ENCODE measurements around the gene NCL. TPM values are rescaled to one million over a fixed set of nuclear protein-coding genes. Genes with fewer than 3 reads are reported as not detected.

The NCL gene
- total and polyA plus RNA-seq, 2 of the 13 experiments (the other 11 are each of a cell fraction or from before 2014, with no cell fraction given), result 105 to 779 TPM

DNA sequence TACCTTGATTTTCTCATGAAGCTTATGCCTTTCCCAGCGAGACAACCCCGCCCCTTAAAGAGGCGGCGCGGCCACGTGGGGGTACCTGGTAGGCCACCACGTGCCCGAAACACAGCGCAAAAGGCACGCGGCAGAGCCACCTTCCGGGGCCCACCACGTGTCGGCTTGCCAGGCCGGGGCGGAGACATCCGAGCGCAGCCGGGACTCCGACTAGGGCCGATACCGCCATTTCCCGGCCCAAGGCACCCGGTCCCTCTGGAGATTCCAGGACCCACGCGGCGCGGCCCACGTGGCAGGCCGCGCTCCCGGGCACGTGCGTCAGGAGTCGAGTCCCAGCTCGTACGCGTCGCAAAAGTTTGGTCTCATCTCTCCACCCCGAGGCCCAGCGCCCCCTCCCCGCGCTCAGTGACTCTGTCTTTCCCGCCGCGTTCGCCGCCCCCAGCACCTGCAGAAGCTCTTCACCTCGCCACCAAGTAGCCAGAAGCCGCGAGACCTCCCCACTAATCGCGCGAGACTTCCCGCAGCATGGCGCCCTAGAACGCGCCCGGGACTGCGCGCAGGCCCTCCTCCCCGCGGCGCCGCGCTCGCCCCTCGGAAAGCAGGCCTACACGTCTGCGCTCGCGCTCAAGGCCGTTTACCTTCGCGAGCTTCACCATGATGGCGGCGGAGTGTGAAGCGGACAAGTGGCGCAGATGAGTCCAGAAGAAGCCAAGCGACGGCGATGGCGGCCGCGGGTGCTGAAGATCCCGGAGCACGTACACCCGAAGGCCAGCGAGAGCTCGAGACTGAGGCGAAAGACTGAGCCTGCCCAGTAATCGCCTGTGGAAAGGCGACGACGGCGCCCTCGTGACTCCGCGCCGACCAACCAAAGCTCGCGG is at the start of gene NCL (continued):
- TF ChIP-seq, protein P1, sequence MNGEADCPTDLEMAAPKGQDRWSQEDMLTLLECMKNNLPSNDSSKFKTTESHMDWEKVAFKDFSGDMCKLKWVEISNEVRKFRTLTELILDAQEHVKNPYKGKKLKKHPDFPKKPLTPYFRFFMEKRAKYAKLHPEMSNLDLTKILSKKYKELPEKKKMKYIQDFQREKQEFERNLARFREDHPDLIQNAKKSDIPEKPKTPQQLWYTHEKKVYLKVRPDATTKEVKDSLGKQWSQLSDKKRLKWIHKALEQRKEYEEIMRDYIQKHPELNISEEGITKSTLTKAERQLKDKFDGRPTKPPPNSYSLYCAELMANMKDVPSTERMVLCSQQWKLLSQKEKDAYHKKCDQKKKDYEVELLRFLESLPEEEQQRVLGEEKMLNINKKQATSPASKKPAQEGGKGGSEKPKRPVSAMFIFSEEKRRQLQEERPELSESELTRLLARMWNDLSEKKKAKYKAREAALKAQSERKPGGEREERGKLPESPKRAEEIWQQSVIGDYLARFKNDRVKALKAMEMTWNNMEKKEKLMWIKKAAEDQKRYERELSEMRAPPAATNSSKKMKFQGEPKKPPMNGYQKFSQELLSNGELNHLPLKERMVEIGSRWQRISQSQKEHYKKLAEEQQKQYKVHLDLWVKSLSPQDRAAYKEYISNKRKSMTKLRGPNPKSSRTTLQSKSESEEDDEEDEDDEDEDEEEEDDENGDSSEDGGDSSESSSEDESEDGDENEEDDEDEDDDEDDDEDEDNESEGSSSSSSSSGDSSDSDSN (CRISPR knock-in tag; IDR thresholded peaks at IDR 0.05), result peak; percentile 89
- TF ChIP-seq SMARCC2 (IDR thresholded peaks at IDR 0.05), result no peak
- 0 out of 2 replicates have a peak, but pooled peaks have one; percentile 14 for TF ChIP-seq ZNF7 (CRISPR knock-in tag; IDR thresholded peaks at IDR 0.05)
- peak; percentile 87 for TF ChIP-seq TMF1 (CRISPR knock-in tag; IDR thresholded peaks at IDR 0.05; ENCODE audit: low read depth)
- TF ChIP-seq, protein P2, sequence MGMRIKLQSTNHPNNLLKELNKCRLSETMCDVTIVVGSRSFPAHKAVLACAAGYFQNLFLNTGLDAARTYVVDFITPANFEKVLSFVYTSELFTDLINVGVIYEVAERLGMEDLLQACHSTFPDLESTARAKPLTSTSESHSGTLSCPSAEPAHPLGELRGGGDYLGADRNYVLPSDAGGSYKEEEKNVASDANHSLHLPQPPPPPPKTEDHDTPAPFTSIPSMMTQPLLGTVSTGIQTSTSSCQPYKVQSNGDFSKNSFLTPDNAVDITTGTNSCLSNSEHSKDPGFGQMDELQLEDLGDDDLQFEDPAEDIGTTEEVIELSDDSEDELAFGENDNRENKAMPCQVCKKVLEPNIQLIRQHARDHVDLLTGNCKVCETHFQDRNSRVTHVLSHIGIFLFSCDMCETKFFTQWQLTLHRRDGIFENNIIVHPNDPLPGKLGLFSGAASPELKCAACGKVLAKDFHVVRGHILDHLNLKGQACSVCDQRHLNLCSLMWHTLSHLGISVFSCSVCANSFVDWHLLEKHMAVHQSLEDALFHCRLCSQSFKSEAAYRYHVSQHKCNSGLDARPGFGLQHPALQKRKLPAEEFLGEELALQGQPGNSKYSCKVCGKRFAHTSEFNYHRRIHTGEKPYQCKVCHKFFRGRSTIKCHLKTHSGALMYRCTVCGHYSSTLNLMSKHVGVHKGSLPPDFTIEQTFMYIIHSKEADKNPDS (CRISPR knock-in tag; IDR thresholded peaks at IDR 0.05), result no peak; the same call in 1 of the 2 replicates
- TF ChIP-seq ZNF850 (CRISPR knock-in tag; conservative IDR thresholded peaks at IDR 0.05), result no peak
- no peak for TF ChIP-seq CHD4 (IDR thresholded peaks at IDR 0.05; ENCODE audit: borderline replicate concordance, low read length)
- TF ChIP-seq ZNF550 (CRISPR knock-in tag; IDR thresholded peaks at IDR 0.05; ENCODE audit: borderline replicate concordance), result 0 out of 2 replicates have a peak, but pooled peaks have one; percentile 54
- TF ChIP-seq ZNF790 (CRISPR knock-in tag; IDR thresholded peaks at IDR 0.05; ENCODE audit: borderline replicate concordance), result peak; percentile 35; the same call in 1 of the 2 replicates
- peak; percentile 90 for TF ChIP-seq THAP11 (CRISPR knock-in tag; IDR thresholded peaks at IDR 0.05)
- TF ChIP-seq ZNF121 (CRISPR knock-in tag; IDR thresholded peaks at IDR 0.05), result peak; percentile 20
- TF ChIP-seq SP5 (CRISPR knock-in tag; IDR thresholded peaks at IDR 0.05; ENCODE audit: borderline replicate concordance, low read depth), result peak; percentile 49
- TF ChIP-seq, protein P3, sequence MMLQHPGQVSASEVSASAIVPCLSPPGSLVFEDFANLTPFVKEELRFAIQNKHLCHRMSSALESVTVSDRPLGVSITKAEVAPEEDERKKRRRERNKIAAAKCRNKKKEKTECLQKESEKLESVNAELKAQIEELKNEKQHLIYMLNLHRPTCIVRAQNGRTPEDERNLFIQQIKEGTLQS (CRISPR knock-in tag; IDR thresholded peaks at IDR 0.05), result peak; percentile 42; the same call in 1 of the 2 replicates
- peak; percentile 52; the same call in 1 of the 2 replicates for TF ChIP-seq ZNF431 (CRISPR knock-in tag; IDR thresholded peaks at IDR 0.05; ENCODE audit: borderline replicate concordance, low read depth)
- TF ChIP-seq, protein P4, sequence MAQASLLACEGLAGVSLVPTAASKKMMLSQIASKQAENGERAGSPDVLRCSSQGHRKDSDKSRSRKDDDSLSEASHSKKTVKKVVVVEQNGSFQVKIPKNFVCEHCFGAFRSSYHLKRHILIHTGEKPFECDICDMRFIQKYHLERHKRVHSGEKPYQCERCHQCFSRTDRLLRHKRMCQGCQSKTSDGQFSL (CRISPR knock-in tag; IDR thresholded peaks at IDR 0.05), result no peak; the same call in 1 of the 2 replicates
- peak; percentile 75 for TF ChIP-seq MAFG (CRISPR knock-in tag; IDR thresholded peaks at IDR 0.05)
- TF ChIP-seq, protein P5, sequence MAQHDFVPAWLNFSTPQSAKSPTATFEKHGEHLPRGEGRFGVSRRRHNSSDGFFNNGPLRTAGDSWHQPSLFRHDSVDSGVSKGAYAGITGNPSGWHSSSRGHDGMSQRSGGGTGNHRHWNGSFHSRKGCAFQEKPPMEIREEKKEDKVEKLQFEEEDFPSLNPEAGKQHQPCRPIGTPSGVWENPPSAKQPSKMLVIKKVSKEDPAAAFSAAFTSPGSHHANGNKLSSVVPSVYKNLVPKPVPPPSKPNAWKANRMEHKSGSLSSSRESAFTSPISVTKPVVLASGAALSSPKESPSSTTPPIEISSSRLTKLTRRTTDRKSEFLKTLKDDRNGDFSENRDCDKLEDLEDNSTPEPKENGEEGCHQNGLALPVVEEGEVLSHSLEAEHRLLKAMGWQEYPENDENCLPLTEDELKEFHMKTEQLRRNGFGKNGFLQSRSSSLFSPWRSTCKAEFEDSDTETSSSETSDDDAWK (CRISPR knock-in tag; IDR thresholded peaks at IDR 0.05), result no peak
- TF ChIP-seq, protein P6, sequence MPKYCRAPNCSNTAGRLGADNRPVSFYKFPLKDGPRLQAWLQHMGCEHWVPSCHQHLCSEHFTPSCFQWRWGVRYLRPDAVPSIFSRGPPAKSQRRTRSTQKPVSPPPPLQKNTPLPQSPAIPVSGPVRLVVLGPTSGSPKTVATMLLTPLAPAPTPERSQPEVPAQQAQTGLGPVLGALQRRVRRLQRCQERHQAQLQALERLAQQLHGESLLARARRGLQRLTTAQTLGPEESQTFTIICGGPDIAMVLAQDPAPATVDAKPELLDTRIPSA (CRISPR knock-in tag; IDR thresholded peaks at IDR 0.05; ENCODE audit: borderline replicate concordance), result peak; percentile 96
- peak; percentile 97; the same call in 1 of the 2 replicates for TF ChIP-seq ZNF563 (CRISPR knock-in tag; IDR thresholded peaks at IDR 0.05)
- peak; percentile 88 for TF ChIP-seq FOXC1 (CRISPR knock-in tag; IDR thresholded peaks at IDR 0.05; ENCODE audit: borderline replicate concordance)
- no peak for TF ChIP-seq MAFF (IDR thresholded peaks at IDR 0.05; ENCODE audit: low read depth, low read length)
- TF ChIP-seq TAF15 (IDR thresholded peaks at IDR 0.05; ENCODE audit: low read depth, low read length, poor library complexity, severe bottlenecking), result no peak

Measured in HepG2 (cell line).